ENCODE measurements around the gene LAMA3. TPM values are rescaled to one million over a fixed set of nuclear protein-coding genes. Genes with fewer than 3 reads are reported as not detected.
"Not testable (repeated sequence)": the region's sequence is repeated elsewhere in the genome, so short reads cannot be mapped to it uniquely, and the experiment has no call there.

LAMA3 gene
- total RNA-seq, 1 experiment from 2014 or later, result 8.1 TPM

DNA sequence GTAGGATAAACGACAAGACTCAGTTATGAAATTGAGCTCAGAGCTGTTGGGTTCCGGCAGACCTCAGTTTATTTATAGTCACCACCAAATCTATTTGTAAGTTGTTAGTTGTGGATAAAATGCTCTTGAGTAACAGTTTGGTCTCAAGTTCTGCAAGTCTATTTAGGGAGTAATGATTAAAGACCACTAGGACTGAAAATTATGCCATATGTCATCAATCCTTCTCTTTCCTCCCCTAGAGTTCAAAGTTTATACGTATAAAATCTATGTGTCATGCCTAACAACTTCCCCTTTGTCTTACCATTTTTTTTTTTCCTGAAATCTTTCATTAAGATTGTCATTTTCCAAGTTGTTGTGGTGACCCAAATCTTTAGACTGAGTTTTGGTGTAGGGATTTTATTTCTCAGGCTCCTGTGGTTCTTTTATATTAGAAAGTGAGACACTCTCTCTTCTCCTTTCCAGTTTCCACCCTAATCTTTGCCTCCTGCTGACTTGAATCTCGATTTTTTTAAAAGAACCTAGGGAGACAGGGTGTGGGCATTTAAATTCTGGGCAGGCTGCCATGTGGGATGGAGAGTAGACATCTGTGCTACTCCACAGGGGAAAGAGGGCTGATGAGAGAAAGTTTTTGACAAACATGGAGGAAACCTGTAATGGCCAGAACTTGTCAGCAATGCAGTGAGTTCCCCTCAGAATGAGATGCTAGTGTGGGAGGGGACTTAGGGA is 51.0 kb downstream of the LAMA3 start:
- intact Hi-C loops (cut with micrococcal nuclease; ENCODE audit: unreplicated experiment), result no loop called here
- H3K4me1 ChIP-seq (ENCODE audit: control insufficient read depth, insufficient read depth, low read length), result no peaks in the 10 kb centered on the region
- H3K36me3 ChIP-seq (ENCODE audit: control insufficient read depth, insufficient read depth, low read length), result no peaks in the 10 kb centered on the region
- ATAC-seq, result no peak
- H3K27me3 ChIP-seq (ENCODE audit: control insufficient read depth, insufficient read depth, low read length), result no peaks in the 10 kb centered on the region
- no peak overlapping the region for H3K4me3 ChIP-seq (ENCODE audit: low read depth in 2 of 2, low read length in 2 of 2)
- DNase-seq (ENCODE audit: low read depth, low spot score), result no peak
- POLR2A ChIA-PET, result interaction anchor here (0.6 kb wide), 1 partner anchor 15 kb away, joined by 3 read pairs; no protein-coding TSS in a partner anchor
- H3K9me3 ChIP-seq (ENCODE audit: control insufficient read depth, insufficient read depth, low read depth, low read length), result no peaks in the 10 kb centered on the region
- CTCF ChIA-PET, result no interaction called here
- in situ Hi-C loops (cut with HindIII; ENCODE audit: low pct_unique_long_range_greater_than_20kb, low sequenced_read_pairs), result no loop called here
- no peak overlapping the region for H3K27ac ChIP-seq (ENCODE audit: low read length)
- TF ChIP-seq POLR2AphosphoS5 (IDR thresholded peaks at IDR 0.05; ENCODE audit: low read depth, low read length) (no peak), TCF7L2 (IDR thresholded peaks at IDR 0.05; ENCODE audit: low read depth, low read length) (no peak)
- BruUV-seq (replicated peaks), result no TSS peak

GRCh38 chr18:23741967-23742366 is 52.7 kb downstream of the LAMA3 start:
- CTCF ChIA-PET; intact Hi-C loops (cut with micrococcal nuclease; ENCODE audit: unreplicated experiment); H3K36me3 ChIP-seq (ENCODE audit: control insufficient read depth, insufficient read depth, low read length); H3K4me1 ChIP-seq (ENCODE audit: control insufficient read depth, insufficient read depth, low read length); H3K9me3 ChIP-seq (ENCODE audit: control insufficient read depth, insufficient read depth, low read depth, low read length); POLR2A ChIA-PET; ATAC-seq; BruUV-seq (replicated peaks); H3K27me3 ChIP-seq (ENCODE audit: control insufficient read depth, insufficient read depth, low read length); DNase-seq (ENCODE audit: low read depth, low spot score); H3K4me3 ChIP-seq (ENCODE audit: low read depth in 2 of 2, low read length in 2 of 2); in situ Hi-C loops (cut with HindIII; ENCODE audit: low pct_unique_long_range_greater_than_20kb, low sequenced_read_pairs); H3K27ac ChIP-seq (ENCODE audit: low read length): not testable (repeated sequence)

DNA sequence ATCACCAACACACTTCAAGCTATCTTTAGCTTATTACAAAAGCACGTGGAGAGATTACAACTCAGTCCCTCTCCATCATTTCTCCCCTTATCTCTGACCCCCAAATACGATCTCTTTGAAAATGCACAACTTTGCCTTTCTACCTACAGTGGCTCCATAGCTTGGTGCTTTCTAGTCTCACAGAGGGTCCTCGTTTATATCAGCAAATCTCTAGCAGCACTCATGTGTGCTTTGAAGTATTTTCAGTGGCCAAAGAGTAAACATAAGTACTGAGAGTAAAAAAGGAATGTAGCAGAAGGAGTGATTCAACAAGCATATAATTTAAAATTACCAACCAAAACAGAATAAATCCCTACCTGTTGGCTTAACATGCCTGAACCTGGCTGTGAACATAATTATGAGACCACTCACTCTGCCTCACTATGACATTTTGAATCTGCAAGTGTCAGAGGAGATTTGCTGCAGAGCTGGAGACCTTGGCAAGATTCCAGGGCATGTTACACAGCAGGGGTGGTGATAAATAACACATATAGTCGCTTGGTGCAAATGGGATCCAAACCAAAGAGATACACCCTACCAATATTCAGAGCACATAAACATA is 54.6 kb downstream of the LAMA3 start:
- no TSS peak for BruUV-seq (replicated peaks)
- no peak overlapping the region for H3K27ac ChIP-seq (ENCODE audit: low read length)
- ChIA-PET POLR2A (no interaction called here), CTCF (no interaction called here)
- H3K4me3 ChIP-seq (ENCODE audit: low read depth in 2 of 2, low read length in 2 of 2), result no peak overlapping the region
- no peak for TF ChIP-seq TCF7L2 (IDR thresholded peaks at IDR 0.05; ENCODE audit: low read depth, low read length)
- no peaks in the 10 kb centered on the region for H3K9me3 ChIP-seq (ENCODE audit: control insufficient read depth, insufficient read depth, low read depth, low read length)
- intact Hi-C loops (cut with micrococcal nuclease; ENCODE audit: unreplicated experiment), result no loop called here
- ATAC-seq (no peak), DNase-seq (ENCODE audit: low read depth, low spot score) (no peak)
- no peaks in the 10 kb centered on the region for H3K4me1 ChIP-seq (ENCODE audit: control insufficient read depth, insufficient read depth, low read length)
- H3K36me3 ChIP-seq (ENCODE audit: control insufficient read depth, insufficient read depth, low read length), result no peaks in the 10 kb centered on the region
- in situ Hi-C loops (cut with HindIII; ENCODE audit: low pct_unique_long_range_greater_than_20kb, low sequenced_read_pairs), result no loop called here
- H3K27me3 ChIP-seq (ENCODE audit: control insufficient read depth, insufficient read depth, low read length), result no peaks in the 10 kb centered on the region

DNA sequence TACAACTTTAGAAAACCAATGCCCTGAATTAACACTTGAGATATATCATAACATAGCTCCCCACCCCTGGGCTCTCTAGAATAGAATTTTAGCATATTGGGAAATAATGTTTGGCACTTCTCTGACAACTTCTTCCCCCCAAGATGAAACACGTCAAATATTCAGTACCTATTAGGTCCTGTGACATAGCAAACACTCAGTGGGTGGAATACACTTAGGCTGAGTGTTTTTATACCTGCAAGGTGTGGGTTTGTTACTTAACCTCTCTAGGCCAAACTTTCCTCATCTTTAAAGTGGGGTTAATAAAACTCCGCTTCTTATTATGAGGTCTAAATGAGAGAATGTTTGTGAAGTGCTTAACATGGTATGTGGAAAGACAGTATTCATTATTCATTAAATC is 56.1 kb downstream of the LAMA3 start:
- BruUV-seq (replicated peaks), result no TSS peak
- no peak overlapping the region for H3K4me3 ChIP-seq (ENCODE audit: low read depth in 2 of 2, low read length in 2 of 2)
- in situ Hi-C loops (cut with HindIII; ENCODE audit: low pct_unique_long_range_greater_than_20kb, low sequenced_read_pairs), result no loop called here
- ATAC-seq, result no peak
- no peak for DNase-seq (ENCODE audit: low read depth, low spot score)
- CTCF ChIA-PET, result no interaction called here
- H3K27ac ChIP-seq (ENCODE audit: low read length), result no peak overlapping the region
- no peaks in the 10 kb centered on the region for H3K9me3 ChIP-seq (ENCODE audit: control insufficient read depth, insufficient read depth, low read depth, low read length)
- H3K4me1 ChIP-seq (ENCODE audit: control insufficient read depth, insufficient read depth, low read length), result no peaks in the 10 kb centered on the region
- no peaks in the 10 kb centered on the region for H3K27me3 ChIP-seq (ENCODE audit: control insufficient read depth, insufficient read depth, low read length)
- H3K36me3 ChIP-seq (ENCODE audit: control insufficient read depth, insufficient read depth, low read length), result no peaks in the 10 kb centered on the region
- TF ChIP-seq SIN3A (IDR thresholded peaks at IDR 0.05; ENCODE audit: borderline replicate concordance, insufficient read depth, low read depth, low read length) (no peak), CTCF (IDR thresholded peaks at IDR 0.05) (no peak), TCF7L2 (IDR thresholded peaks at IDR 0.05; ENCODE audit: low read depth, low read length) (no peak), POLR2AphosphoS5 (IDR thresholded peaks at IDR 0.05; ENCODE audit: low read depth, low read length) (no peak)
- TF ChIP-seq, protein P1, sequence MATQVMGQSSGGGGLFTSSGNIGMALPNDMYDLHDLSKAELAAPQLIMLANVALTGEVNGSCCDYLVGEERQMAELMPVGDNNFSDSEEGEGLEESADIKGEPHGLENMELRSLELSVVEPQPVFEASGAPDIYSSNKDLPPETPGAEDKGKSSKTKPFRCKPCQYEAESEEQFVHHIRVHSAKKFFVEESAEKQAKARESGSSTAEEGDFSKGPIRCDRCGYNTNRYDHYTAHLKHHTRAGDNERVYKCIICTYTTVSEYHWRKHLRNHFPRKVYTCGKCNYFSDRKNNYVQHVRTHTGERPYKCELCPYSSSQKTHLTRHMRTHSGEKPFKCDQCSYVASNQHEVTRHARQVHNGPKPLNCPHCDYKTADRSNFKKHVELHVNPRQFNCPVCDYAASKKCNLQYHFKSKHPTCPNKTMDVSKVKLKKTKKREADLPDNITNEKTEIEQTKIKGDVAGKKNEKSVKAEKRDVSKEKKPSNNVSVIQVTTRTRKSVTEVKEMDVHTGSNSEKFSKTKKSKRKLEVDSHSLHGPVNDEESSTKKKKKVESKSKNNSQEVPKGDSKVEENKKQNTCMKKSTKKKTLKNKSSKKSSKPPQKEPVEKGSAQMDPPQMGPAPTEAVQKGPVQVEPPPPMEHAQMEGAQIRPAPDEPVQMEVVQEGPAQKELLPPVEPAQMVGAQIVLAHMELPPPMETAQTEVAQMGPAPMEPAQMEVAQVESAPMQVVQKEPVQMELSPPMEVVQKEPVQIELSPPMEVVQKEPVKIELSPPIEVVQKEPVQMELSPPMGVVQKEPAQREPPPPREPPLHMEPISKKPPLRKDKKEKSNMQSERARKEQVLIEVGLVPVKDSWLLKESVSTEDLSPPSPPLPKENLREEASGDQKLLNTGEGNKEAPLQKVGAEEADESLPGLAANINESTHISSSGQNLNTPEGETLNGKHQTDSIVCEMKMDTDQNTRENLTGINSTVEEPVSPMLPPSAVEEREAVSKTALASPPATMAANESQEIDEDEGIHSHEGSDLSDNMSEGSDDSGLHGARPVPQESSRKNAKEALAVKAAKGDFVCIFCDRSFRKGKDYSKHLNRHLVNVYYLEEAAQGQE (IDR thresholded peaks at IDR 0.05; ENCODE audit: insufficient read depth in 1 of 2, low read depth in 2 of 2, low read length in 1 of 2), result no peak
- intact Hi-C loops (cut with micrococcal nuclease; ENCODE audit: unreplicated experiment), result no loop called here
- POLR2A ChIA-PET, result no interaction called here

All from Panc1 (cell line).